ENCODE data around the gene UPK3B. TPM values are rescaled to one million over a fixed set of nuclear protein-coding genes. Genes with fewer than 3 reads are reported as not detected.
"Not testable (repeated sequence)": the region's sequence is repeated elsewhere in the genome, so short reads cannot be mapped to it uniquely, and the experiment has no call there.

The UPK3B gene
- total RNA-seq, 1 donor = 1.4 TPM

- H2AFZ ChIP-seq (ENCODE audit: low read length) = peak overlapping the region; percentile 47
- peaks cover 29% of the 10 kb centered on the region for H3K79me2 ChIP-seq (ENCODE audit: insufficient read depth, low read length)
- peak overlapping the region; percentile 81 for H3K4me3 ChIP-seq (ENCODE audit: insufficient read depth, low read length)
- peak overlapping the region; percentile 80 for H3K27ac ChIP-seq (ENCODE audit: low read depth, low read length)
- H3K36me3 ChIP-seq (ENCODE audit: insufficient read depth, low read length); DNase-seq (ENCODE audit: insufficient read length, low spot score, missing footprints); H3K9me3 ChIP-seq (ENCODE audit: low read depth, low read length); H3K4me1 ChIP-seq (ENCODE audit: insufficient read depth, low read length); H4K20me1 ChIP-seq (ENCODE audit: insufficient read depth, low read length); H3K27me3 ChIP-seq (ENCODE audit: insufficient read depth, low read length): not testable (repeated sequence)
- H3K4me2 ChIP-seq (ENCODE audit: insufficient read depth, low read length) = peak overlapping the region; percentile 81
Observed at GRCh38 chr7:76549855-76550248, 39.5 kb downstream of the UPK3B start.

GRCh38 chr7:76551992-76552391 lies 41.6 kb downstream of the UPK3B start:
- H3K36me3 ChIP-seq (ENCODE audit: insufficient read depth, low read length) = peaks cover 11% of the 10 kb centered on the region
- H3K4me1 ChIP-seq (ENCODE audit: insufficient read depth, low read length); H2AFZ ChIP-seq (ENCODE audit: low read length); H3K27me3 ChIP-seq (ENCODE audit: insufficient read depth, low read length); H3K4me2 ChIP-seq (ENCODE audit: insufficient read depth, low read length); H4K20me1 ChIP-seq (ENCODE audit: insufficient read depth, low read length); H3K27ac ChIP-seq (ENCODE audit: low read depth, low read length); H3K9me3 ChIP-seq (ENCODE audit: low read depth, low read length); H3K4me3 ChIP-seq (ENCODE audit: insufficient read depth, low read length); DNase-seq (ENCODE audit: insufficient read length, low spot score, missing footprints): not testable (repeated sequence)
- peaks cover 44% of the 10 kb centered on the region for H3K79me2 ChIP-seq (ENCODE audit: insufficient read depth, low read length)

GRCh38 chr7:76559685-76560084 lies 49.3 kb downstream of the UPK3B start:
- peaks cover 48% of the 10 kb centered on the region for H3K79me2 ChIP-seq (ENCODE audit: insufficient read depth, low read length)
- not testable (repeated sequence) for H3K4me3 ChIP-seq (ENCODE audit: insufficient read depth, low read length); DNase-seq (ENCODE audit: insufficient read length, low spot score, missing footprints); H3K4me1 ChIP-seq (ENCODE audit: insufficient read depth, low read length); H2AFZ ChIP-seq (ENCODE audit: low read length); H3K27ac ChIP-seq (ENCODE audit: low read depth, low read length); H3K9me3 ChIP-seq (ENCODE audit: low read depth, low read length); H3K4me2 ChIP-seq (ENCODE audit: insufficient read depth, low read length); H3K27me3 ChIP-seq (ENCODE audit: insufficient read depth, low read length); H3K36me3 ChIP-seq (ENCODE audit: insufficient read depth, low read length); H4K20me1 ChIP-seq (ENCODE audit: insufficient read depth, low read length)

- not testable (repeated sequence) for H3K4me2 ChIP-seq (ENCODE audit: insufficient read depth, low read length); H3K27ac ChIP-seq (ENCODE audit: low read depth, low read length); DNase-seq (ENCODE audit: insufficient read length, low spot score, missing footprints); H3K27me3 ChIP-seq (ENCODE audit: insufficient read depth, low read length); H3K36me3 ChIP-seq (ENCODE audit: insufficient read depth, low read length); H4K20me1 ChIP-seq (ENCODE audit: insufficient read depth, low read length); H2AFZ ChIP-seq (ENCODE audit: low read length); H3K4me1 ChIP-seq (ENCODE audit: insufficient read depth, low read length); H3K9me3 ChIP-seq (ENCODE audit: low read depth, low read length); H3K4me3 ChIP-seq (ENCODE audit: insufficient read depth, low read length)
- H3K79me2 ChIP-seq (ENCODE audit: insufficient read depth, low read length) = peaks cover 45% of the 10 kb centered on the region
Observed at GRCh38 chr7:76560157-76560556, 49.8 kb downstream of the UPK3B start.

- DNase-seq (ENCODE audit: insufficient read length, low spot score, missing footprints); H3K27ac ChIP-seq (ENCODE audit: low read depth, low read length); H3K36me3 ChIP-seq (ENCODE audit: insufficient read depth, low read length); H3K4me1 ChIP-seq (ENCODE audit: insufficient read depth, low read length); H4K20me1 ChIP-seq (ENCODE audit: insufficient read depth, low read length); H2AFZ ChIP-seq (ENCODE audit: low read length); H3K4me3 ChIP-seq (ENCODE audit: insufficient read depth, low read length); H3K9me3 ChIP-seq (ENCODE audit: low read depth, low read length); H3K4me2 ChIP-seq (ENCODE audit: insufficient read depth, low read length); H3K27me3 ChIP-seq (ENCODE audit: insufficient read depth, low read length): not testable (repeated sequence)
- H3K79me2 ChIP-seq (ENCODE audit: insufficient read depth, low read length) = peaks cover 40% of the 10 kb centered on the region
Observed at GRCh38 chr7:76561342-76561741, 51.0 kb downstream of the UPK3B start.

GRCh38 chr7:76565001-76565400 lies 54.6 kb downstream of the UPK3B start:
- H3K9me3 ChIP-seq (ENCODE audit: low read depth, low read length); H3K27ac ChIP-seq (ENCODE audit: low read depth, low read length); H3K4me2 ChIP-seq (ENCODE audit: insufficient read depth, low read length); DNase-seq (ENCODE audit: insufficient read length, low spot score, missing footprints); H3K4me1 ChIP-seq (ENCODE audit: insufficient read depth, low read length); H3K4me3 ChIP-seq (ENCODE audit: insufficient read depth, low read length); H4K20me1 ChIP-seq (ENCODE audit: insufficient read depth, low read length); H3K36me3 ChIP-seq (ENCODE audit: insufficient read depth, low read length); H2AFZ ChIP-seq (ENCODE audit: low read length); H3K27me3 ChIP-seq (ENCODE audit: insufficient read depth, low read length): not testable (repeated sequence)
- H3K79me2 ChIP-seq (ENCODE audit: insufficient read depth, low read length) = peaks cover 28% of the 10 kb centered on the region

Small RNA genes lying within 50 kb of the gene (small RNA-seq; reads per million reads assigned to genes)
- gene RF00019 = not detected

Other genes with a start within 250 kb of the UPK3B start
- 67.2 and 72.7 TPM in 2 replicates for gene HSPB1, start 207.9 kb upstream of the UPK3B start, total RNA-seq
- gene YWHAG, start 151.6 kb upstream of the UPK3B start, total RNA-seq = 99.9 and 121 TPM in 2 replicates
- 0.88 and 1.1 TPM in 2 replicates for gene SSC4D, start 100.9 kb upstream of the UPK3B start, total RNA-seq
- gene ZP3, start 85.6 kb upstream of the UPK3B start, total RNA-seq = 3.5 and 6.2 TPM in 2 replicates
- 11.5 and 14.5 TPM in 2 replicates for gene DTX2, start 48.8 kb upstream of the UPK3B start, total RNA-seq
- gene SPDYE16, start 32.7 kb downstream of the UPK3B start, total RNA-seq = under 0.01 and 0.36 TPM in 2 replicates
- gene POMZP3, start 116.7 kb downstream of the UPK3B start, total RNA-seq = 2.5 and 8.0 TPM in 2 replicates